Muscle of arm (tissue), 12 donors: ENCODE measurements around the gene FEZ2. TPM values are rescaled to one million over a fixed set of nuclear protein-coding genes. Genes with fewer than 3 reads are reported as not detected.

Experiments used
- DNase-seq: peaks from one replicate; pipeline ENCODE4 v3.0.0-alpha.2; 2013
- polyA plus RNA-seq, 12 donors: library from polyadenylated mRNA; unstranded; fragments of 120-200 nt; gene quantifications; one replicate each; pipeline ENCODE4 v1.2.1, GENCODE V29; 2013; ENCODE audit not compliant: insufficient read length in 12 of 12

FEZ2 gene
- polyA plus RNA-seq, 12 donors: 76.7 to 130 (median 104) TPM; not detected in 1

- DNase-seq: no peak
Observed at GRCh38 chr2:36535099-36535498, 62.9 kb downstream of the FEZ2 start.

GRCh38 chr2:36534275-36534799 is 63.6 kb downstream of the FEZ2 start:
- DNase-seq: no peak

DNA sequence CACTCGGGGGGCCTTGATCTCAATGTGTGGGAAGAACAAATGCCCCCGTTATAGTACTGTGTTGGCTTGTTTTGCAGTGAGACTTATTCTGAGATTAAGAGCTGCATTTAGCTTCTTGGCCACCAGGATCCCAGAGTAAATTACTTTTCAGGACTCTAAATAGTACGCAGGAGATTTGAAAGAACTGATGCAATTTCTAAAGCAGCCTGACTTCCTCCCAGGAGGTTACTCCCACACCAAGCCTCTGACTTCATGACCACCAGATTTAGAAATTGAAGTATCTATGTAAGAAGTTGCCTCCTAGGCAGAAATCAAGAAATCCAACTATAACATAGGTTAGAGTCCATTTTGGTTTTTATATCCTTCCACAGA is 67.0 kb downstream of the FEZ2 start:
- peak; percentile 18 for DNase-seq

GRCh38 chr2:36530178-36530982 is 67.6 kb downstream of the FEZ2 start:
- DNase-seq: no peak

- no peak for DNase-seq
Observed at GRCh38 chr2:36528766-36529392, 69.1 kb downstream of the FEZ2 start.

GRCh38 chr2:36528274-36528673 is 69.7 kb downstream of the FEZ2 start:
- DNase-seq: no peak

GRCh38 chr2:36526226-36526625 is 71.7 kb downstream of the FEZ2 start:
- DNase-seq: no peak

- DNase-seq: no peak
Observed at GRCh38 chr2:36525245-36525644, 72.7 kb downstream of the FEZ2 start.

DNA sequence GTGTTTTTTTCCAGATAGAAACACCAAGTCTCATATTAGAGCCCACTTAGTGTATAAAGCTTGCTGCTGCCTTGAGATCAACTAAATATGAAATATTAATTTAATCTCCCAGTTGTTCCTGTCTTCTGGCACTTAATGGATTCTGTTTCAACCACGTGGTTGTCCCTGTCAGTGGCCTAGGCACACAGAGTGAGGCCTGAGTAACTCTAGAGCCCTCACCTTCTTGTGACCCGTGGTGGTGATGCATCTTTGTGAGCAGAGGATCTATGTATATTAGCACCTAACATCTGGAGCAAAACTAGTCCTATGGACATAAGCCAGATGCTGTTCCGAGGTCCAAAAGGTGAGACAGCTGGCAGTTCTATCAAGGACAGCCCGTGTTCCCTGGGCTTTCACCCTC is 74.8 kb downstream of the FEZ2 start:
- DNase-seq: no peak

DNA sequence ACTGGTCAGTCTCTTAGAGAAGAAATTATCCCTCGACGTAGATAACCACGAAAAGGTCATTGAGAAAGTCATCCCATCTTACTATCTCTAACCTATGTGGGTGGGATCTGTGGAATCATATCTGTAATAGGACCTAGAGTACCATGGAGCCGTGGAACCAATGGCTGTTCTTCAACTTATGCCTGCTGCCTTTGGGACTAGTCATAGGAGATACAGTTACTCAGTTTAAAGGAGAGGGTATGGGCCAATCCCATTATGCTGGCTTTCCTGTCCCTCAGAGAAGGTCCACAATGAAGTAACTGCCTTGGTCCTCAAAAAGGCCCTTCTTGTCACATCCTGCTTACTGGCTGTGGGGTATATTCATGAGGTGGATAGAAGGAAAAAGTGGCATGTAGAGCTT is 77.5 kb downstream of the FEZ2 start:
- no peak for DNase-seq

- DNase-seq: no peak
Observed at GRCh38 chr2:36516136-36516870, 81.7 kb downstream of the FEZ2 start.

DNA sequence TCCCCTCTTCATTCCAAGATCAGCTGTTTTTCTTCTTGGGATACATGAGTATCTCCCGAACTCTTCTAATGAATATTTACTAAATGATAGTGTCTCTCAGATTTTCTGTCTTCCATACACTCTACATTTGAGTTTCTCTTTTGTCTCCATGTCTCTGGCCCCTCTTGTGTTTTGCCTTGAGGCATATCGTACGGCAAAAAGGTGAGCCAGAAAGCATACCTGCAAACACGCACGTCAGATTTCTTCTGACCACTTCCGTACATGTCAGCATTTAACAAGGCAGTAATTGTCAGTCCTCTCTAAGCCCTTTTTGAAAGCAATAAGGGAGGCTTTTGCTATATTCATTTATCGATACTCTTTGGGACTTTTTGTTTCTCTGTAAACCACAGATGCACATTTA is 82.4 kb downstream of the FEZ2 start:
- no peak for DNase-seq

DNA sequence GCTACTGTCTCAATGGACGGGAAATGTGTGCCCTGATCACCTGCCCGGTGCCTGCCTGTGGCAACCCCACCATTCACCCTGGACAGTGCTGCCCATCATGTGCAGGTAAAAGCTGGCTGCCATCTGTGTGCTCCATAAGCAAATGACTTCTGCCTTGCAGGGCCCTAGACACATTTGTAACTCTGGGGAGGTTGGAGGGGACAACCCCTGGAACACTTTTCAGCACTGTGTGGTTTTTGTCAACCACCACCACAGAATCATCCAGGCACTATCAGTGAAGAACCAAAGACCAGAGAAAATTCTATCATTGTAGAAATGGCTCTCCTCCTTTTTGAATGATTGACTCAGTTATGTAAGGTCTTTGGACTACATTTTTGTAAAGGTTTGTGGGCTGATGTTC is 84.3 kb downstream of the FEZ2 start:
- no peak for DNase-seq

- DNase-seq: no peak
Observed at GRCh38 chr2:36512705-36513104, 85.3 kb downstream of the FEZ2 start.

DNA sequence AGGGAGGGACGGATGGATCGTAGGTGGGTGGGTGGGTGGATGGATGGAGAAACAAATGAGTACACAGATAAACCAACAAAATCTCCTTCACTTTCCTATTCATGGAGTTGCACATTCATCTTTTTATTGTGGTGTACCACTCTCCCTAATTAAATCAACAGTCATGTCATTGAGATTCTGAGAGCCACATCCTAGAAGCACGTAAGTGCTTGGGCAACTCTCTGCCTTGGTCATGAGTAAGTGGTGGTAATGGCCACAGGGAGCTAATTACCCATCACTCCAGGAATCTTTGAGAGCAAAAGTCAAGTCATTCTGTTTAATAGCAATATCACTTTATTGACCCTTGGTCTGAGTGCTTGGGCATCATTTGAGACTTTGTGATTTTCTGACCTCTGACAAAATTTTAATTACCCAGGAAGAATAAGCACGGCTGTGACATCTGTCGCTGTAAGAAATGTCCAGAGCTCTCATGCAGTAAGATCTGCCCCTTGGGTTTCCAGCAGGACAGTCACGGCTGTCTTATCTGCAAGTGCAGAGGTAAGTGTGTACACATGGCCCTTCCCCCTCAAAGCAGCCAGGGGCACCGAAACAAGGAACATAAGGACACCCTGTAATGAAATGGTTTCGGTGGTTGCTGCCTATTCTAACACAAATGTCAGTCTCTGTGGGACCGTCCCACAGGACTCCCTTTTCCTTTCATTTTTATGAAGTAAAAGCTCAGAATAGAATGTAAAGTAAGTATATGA is 85.9 kb downstream of the FEZ2 start:
- no peak for DNase-seq

GRCh38 chr2:36509075-36509474 is 88.9 kb downstream of the FEZ2 start:
- no peak for DNase-seq

GRCh38 chr2:36507408-36507812 is 90.6 kb downstream of the FEZ2 start:
- DNase-seq: peak; percentile 66
